ENCODE measurements around the gene GNB1. TPM values are rescaled to one million over a fixed set of nuclear protein-coding genes. Genes with fewer than 3 reads are reported as not detected.
"Not testable (repeated sequence)": the region's sequence is repeated elsewhere in the genome, so short reads cannot be mapped to it uniquely, and the experiment has no call there.

The GNB1 gene
- total and polyA plus RNA-seq, 9 of the 15 experiments (the other 6 are each of a cell fraction or from before 2014, with no cell fraction given) = 34.3 to 388 (median 114) TPM

- TF ChIP-seq ZBTB33 (CRISPR knock-in tag; IDR thresholded peaks at IDR 0.05) (no peak), ZNF668 (CRISPR knock-in tag; IDR thresholded peaks at IDR 0.05) (no peak), HNRNPLL (IDR thresholded peaks at IDR 0.05; ENCODE audit: low read depth, low read length, poor library complexity, severe bottlenecking) (no peak), SOX6 (IDR thresholded peaks at IDR 0.05) (no peak), KDM1A (IDR thresholded peaks at IDR 0.05) (no peak), ZNF318 (IDR thresholded peaks at IDR 0.05; ENCODE audit: borderline replicate concordance in 1 of 2, low read depth in 1 of 2) (no peak), E2F8 (IDR thresholded peaks at IDR 0.05; ENCODE audit: low read depth, partially characterized antibody) (no peak)
Measured at GRCh38 chr1:1937061-1937460, 46.2 kb upstream of the GNB1 start (continued).

- H3K9me1 ChIP-seq (ENCODE audit: control insufficient read depth, insufficient read depth, low read length); DNase-seq (ENCODE audit: extremely low read depth in 1 of 4, low spot score in 3 of 4); H3K27ac ChIP-seq (ENCODE audit: extremely low read depth, low read depth, low read length); intact Hi-C loops (cut with micrococcal nuclease); H4K20me1 ChIP-seq (replicated peaks; ENCODE audit: control insufficient read depth, insufficient read depth, low read length); ATAC-seq; H3K4me2 ChIP-seq (ENCODE audit: insufficient read depth, low read length); BruUV-seq (replicated peaks); H3K79me2 ChIP-seq (ENCODE audit: control insufficient read depth, insufficient read depth, low read length); H2AFZ ChIP-seq (ENCODE audit: low read depth, low read length); FAIRE-seq; H3K4me3 ChIP-seq; H3K9ac ChIP-seq (ENCODE audit: insufficient read depth in 1 of 2, low read depth in 2 of 2, low read length in 2 of 2); CTCF ChIA-PET (ENCODE audit: low intra/inter-chr PET ratio); H3K36me3 ChIP-seq (ENCODE audit: control insufficient read depth, insufficient read depth, low read length); POLR2A ChIA-PET; H3K9me3 ChIP-seq (replicated peaks; ENCODE audit: control insufficient read depth, insufficient read depth, low read depth, low read length); in situ Hi-C loops (cut with MboI): not testable (repeated sequence)
- H3K27me3 ChIP-seq (ENCODE audit: control insufficient read depth in 2 of 2, insufficient read depth in 2 of 2, low read length in 2 of 2) = peaks cover 17 to 61% of the 10 kb centered on the region in 2 experiments; a peak in 4 of 5 replicates
- peaks cover 0 to 14% of the 10 kb centered on the region in 2 experiments; a peak in 1 of 5 replicates for H3K4me1 ChIP-seq (replicated peaks in 1 of 2; ENCODE audit: control insufficient read depth in 2 of 2, insufficient read depth in 2 of 2, low read length in 2 of 2)
- WGBS (ENCODE audit: insufficient coverage, low coverage, missing lambda C conversion rate) = 3% methylated on average over 4 of the region's 21 CpGs
Measured at GRCh38 chr1:1934848-1935247, 44.0 kb upstream of the GNB1 start.
